Smooth muscle cell (in vitro differentiated cells): Measurements from ENCODE around the gene RERE. TPM values are rescaled to one million over a fixed set of nuclear protein-coding genes. Genes with fewer than 3 reads are reported as not detected.

Experiments used
- DNase-seq: peaks from one replicate; lab custom pipeline; 2025; ENCODE audit not compliant: unreplicated experiment; lab: John Stamatoyannopoulos, UW
- H2AFZ ChIP-seq: fragments of 200-600 bp; sonication (generic); 2 replicates; pipeline ENCODE4 v1.6.0; 2016; ENCODE audit warnings: antibody characterized with exemption, low read depth, mild to moderate bottlenecking
- H3F3A ChIP-seq: fragments of 200-600 bp; sonication (generic); 2 replicates; pipeline ENCODE4 v1.6.0; 2017; ENCODE audit warnings: antibody characterized with exemption, low read depth
- H3K27ac ChIP-seq: fragments of 200-600 bp; sonication (generic); 2 replicates; pipeline ENCODE4 v1.5.1; 2016; ENCODE audit warnings: low read depth, mild to moderate bottlenecking
- H3K27me3 ChIP-seq: fragments of 200-600 bp; sonication (generic); 2 replicates; pipeline ENCODE4 v1.6.1; 2016; ENCODE audit warnings: low read depth, mild to moderate bottlenecking
- H3K36me3 ChIP-seq: fragments of 200-600 bp; sonication (generic); 2 replicates; pipeline ENCODE4 v1.5.1; 2016; ENCODE audit warnings: low read depth
- H3K4me1 ChIP-seq: fragments of 200-600 bp; sonication (generic); 2 replicates; pipeline ENCODE4 v1.5.1; 2016; ENCODE audit warnings: low read depth
- H3K4me2 ChIP-seq: fragments of 200-600 bp; sonication (generic); 2 replicates; pipeline ENCODE4 v1.6.0; 2016; ENCODE audit warnings: mild to moderate bottlenecking
- H3K4me3 ChIP-seq: fragments of 200-600 bp; sonication (generic); 2 replicates; pipeline ENCODE4 v1.5.1; 2016; ENCODE audit warnings: mild to moderate bottlenecking
- H3K79me2 ChIP-seq: fragments of 200-600 bp; sonication (generic); 2 replicates; pipeline ENCODE4 v1.6.0; 2016; ENCODE audit warnings: low read depth, mild to moderate bottlenecking
- H3K9ac ChIP-seq: fragments of 200-600 bp; sonication (generic); 2 replicates; pipeline ENCODE4 v1.6.0; 2016; ENCODE audit warnings: low read depth
- H3K9me3 ChIP-seq: fragments of 200-600 bp; sonication (generic); replicated peaks from 2 replicates; pipeline ENCODE4 v1.5.1; 2016; ENCODE audit warnings: low read depth
- H4K20me1 ChIP-seq: fragments of 200-600 bp; sonication (generic); 2 replicates; pipeline ENCODE4 v1.6.0; 2016; ENCODE audit warnings: low read depth
- WGBS: methylation state at CpG from one replicate; pipeline ENCODE4 v1.1.7; 2016; ENCODE audit warnings: low lambda C conversion rate; 5-methylcytosine and 5-hydroxymethylcytosine counted together
- polyA plus RNA-seq: library from polyadenylated mRNA; unstranded; fragments of >200 nt; fragmentation: Nextera tagmentation; extraction: Ambion mirVana; gene quantifications from 2 replicates; pipeline ENCODE4 v1.2.1, GENCODE V29; 2016
- total RNA-seq: library from RNA; depleted of rRNA; stranded (reverse); fragments of >200 nt; gene quantifications from 2 replicates; pipeline ENCODE4 v1.2.3, GENCODE V29; 2014
- TF ChIP-seq, protein P1 (sequence below): fragments of 200-600 bp; sonication (generic); IDR thresholded peaks from 2 replicates; pipeline ENCODE4 v1.5.1; 2017; ENCODE audit warnings: borderline replicate concordance, mild to moderate bottlenecking, antibody characterized with exemption; ENCODE audit not compliant: insufficient read depth, poor library complexity, severe bottlenecking

Gene RERE
- total and polyA plus RNA-seq, 2 experiments from 2014 or later = 45.6 to 59.2 TPM

DNA sequence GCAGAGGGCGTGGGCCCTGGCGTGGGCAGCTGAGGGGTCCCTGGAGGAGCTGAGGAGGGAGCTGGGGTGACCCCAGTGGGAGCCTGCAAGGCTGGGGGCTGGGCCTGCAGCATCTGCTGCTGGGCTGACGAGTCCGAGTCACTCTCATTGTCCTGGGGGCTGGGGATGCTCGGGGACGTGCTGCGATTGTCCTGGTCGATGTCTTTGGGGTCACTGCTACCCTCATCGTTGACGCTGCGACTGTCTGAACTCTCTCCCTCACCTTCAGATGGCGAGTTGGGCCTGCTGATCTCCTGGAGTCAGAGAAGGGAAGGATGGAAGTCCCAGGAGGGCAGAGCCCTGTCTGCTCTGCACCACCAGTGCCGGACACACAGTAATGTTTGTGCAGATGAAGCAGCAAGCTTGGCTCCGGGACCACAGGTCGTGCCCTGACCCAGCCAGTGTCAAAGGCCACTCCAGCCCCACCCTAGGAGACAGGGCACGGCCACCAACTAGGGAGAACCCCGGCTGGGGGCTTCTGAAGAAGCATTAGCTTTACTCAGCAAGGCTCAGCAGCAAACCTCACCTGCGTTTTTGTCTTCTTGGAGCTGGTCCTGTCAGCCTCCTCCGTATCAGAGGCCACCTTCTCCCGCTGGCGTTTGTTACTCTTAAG lies 456.1 kb downstream of the RERE start:
- Histone ChIP-seq H2AFZ (no peak overlapping the region), H3K9ac (no peak overlapping the region), H3K27ac (no peak overlapping the region), H4K20me1 (peaks cover 87% of the 10 kb centered on the region), H3K36me3 (no peaks in the 10 kb centered on the region), H3K79me2 (peaks cover 32% of the 10 kb centered on the region), H3K27me3 (no peaks in the 10 kb centered on the region), H3K9me3 (no peaks in the 10 kb centered on the region), H3K4me3 (no peak overlapping the region), H3K4me2 (no peak overlapping the region), H3F3A (peaks cover 2% of the 10 kb centered on the region), H3K4me1 (no peaks in the 10 kb centered on the region)
- 99% methylated on average over 20 of the region's 21 CpGs for WGBS
- TF ChIP-seq, protein P1, sequence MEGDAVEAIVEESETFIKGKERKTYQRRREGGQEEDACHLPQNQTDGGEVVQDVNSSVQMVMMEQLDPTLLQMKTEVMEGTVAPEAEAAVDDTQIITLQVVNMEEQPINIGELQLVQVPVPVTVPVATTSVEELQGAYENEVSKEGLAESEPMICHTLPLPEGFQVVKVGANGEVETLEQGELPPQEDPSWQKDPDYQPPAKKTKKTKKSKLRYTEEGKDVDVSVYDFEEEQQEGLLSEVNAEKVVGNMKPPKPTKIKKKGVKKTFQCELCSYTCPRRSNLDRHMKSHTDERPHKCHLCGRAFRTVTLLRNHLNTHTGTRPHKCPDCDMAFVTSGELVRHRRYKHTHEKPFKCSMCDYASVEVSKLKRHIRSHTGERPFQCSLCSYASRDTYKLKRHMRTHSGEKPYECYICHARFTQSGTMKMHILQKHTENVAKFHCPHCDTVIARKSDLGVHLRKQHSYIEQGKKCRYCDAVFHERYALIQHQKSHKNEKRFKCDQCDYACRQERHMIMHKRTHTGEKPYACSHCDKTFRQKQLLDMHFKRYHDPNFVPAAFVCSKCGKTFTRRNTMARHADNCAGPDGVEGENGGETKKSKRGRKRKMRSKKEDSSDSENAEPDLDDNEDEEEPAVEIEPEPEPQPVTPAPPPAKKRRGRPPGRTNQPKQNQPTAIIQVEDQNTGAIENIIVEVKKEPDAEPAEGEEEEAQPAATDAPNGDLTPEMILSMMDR = no peak
- no peak for DNase-seq

DNA sequence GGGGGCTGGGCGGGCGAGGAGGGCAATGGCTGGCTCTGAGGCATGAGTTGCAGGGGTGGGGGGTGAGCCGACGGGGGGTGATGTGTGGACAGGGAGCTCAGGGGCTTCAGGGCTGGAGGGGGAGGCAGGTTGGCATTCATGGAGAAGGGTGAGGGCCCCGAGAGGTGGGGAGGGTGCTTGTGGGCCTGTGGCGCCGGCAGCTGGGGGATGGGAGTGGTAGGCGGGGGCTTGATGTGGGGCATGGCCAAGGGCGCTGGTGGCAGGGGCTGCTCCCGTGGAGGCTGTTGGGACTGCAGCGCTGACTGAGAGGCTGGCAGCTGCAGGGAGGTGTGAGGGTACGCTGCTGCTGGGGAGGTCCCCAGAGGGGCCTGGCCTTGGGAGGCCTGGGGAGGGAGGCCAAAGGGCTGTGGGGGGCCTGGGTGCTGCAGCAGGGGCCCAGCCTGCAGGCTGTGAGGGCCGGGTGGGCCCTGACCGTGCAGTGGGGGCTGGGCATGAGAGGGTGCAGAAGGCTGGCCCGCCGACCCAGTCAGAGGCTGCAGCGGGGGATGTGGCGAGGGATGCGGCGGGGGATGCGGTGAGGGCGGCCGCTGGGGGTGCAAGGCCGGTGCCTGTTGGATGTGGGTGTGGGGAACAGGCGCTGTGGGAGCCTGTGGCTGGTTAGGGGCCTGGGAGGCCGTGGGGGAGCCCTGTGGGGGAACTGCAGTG lies 456.8 kb downstream of the RERE start:
- H3K27me3 ChIP-seq = no peaks in the 10 kb centered on the region
- no peaks in the 10 kb centered on the region for H3K36me3 ChIP-seq
- no peaks in the 10 kb centered on the region for H3K9me3 ChIP-seq
- H3K27ac ChIP-seq = no peak overlapping the region
- no peak overlapping the region for H3K4me3 ChIP-seq
- 80% methylated on average over 2 of the region's 26 CpGs for WGBS
- H4K20me1 ChIP-seq = peaks cover 87% of the 10 kb centered on the region
- H3K79me2 ChIP-seq = peaks cover 25% of the 10 kb centered on the region
- H3K9ac ChIP-seq = no peak overlapping the region
- no peak overlapping the region for H3K4me2 ChIP-seq
- TF ChIP-seq, protein P1 = no peak
- peaks cover 2% of the 10 kb centered on the region for H3F3A ChIP-seq
- H3K4me1 ChIP-seq = no peaks in the 10 kb centered on the region
- H2AFZ ChIP-seq = no peak overlapping the region
- DNase-seq = no peak

DNA sequence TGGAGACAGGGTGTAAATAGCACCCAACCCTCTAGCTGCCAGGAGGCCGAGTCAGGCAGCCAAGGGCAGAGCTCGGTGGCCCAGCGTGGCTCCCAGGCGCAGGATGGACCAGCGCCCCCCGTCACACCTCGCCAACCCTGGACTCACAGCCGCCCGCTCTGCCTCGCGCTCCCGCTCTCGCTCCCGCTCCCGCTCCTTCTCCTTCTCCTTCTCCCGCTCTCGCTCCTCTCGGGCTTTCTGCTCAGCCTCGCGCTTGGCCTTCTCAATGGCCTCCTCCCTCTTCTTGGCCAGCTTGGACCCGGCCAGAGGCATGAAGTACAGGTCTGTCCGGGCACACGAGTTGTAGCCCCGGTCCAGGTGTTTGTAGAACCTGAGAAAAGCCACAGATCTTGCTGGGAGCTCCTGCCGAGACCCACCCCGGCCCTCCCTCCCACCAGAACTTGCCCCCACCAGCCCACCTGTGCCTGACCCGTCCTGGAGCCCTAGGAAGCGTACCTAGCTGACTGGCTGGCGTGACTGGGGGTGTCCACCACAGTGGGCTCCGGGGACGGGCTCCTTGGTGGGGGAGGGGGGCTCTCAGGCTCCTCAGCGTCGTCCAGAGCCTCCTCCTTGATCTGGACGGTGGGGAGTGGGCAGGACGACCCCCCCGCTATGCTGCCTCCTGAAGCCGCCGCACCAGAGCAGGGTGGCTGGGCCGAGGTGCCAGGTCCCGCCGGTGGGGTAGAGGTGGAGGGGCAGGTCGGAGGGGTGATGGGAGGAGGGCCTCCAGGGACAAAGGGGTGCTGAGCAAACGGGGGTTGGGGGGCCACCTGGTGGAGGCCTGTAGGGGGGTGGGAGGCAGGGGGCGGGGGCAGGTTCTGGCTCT lies 457.6 kb downstream of the RERE start:
- Histone ChIP-seq H3K79me2 (peaks cover 17% of the 10 kb centered on the region), H4K20me1 (peaks cover 87% of the 10 kb centered on the region), H3K27me3 (no peaks in the 10 kb centered on the region), H3K4me3 (no peak overlapping the region), H3K9me3 (no peaks in the 10 kb centered on the region), H3K36me3 (peaks cover 2% of the 10 kb centered on the region), H3F3A (no peaks in the 10 kb centered on the region), H3K9ac (no peak overlapping the region), H3K4me2 (no peak overlapping the region), H3K27ac (no peak overlapping the region), H3K4me1 (no peaks in the 10 kb centered on the region), H2AFZ (no peak overlapping the region)
- WGBS = 95% methylated on average over 27 of the region's 44 CpGs
- TF ChIP-seq, protein P1 = no peak
- DNase-seq = no peak
